LNCaP clone FGC (cell line): ENCODE data around the gene EVC.

Experiments used
- DNase-seq: peaks from one replicate; pipeline ENCODE4 v3.0.0-alpha.2; 2011; ENCODE audit warnings: low read depth
- H3K4me3 ChIP-seq: 2 replicates; pipeline ENCODE4 v1.5.1; 2011; ENCODE audit warnings: mild to moderate bottlenecking, low read depth, low read length, control low read depth
- TF ChIP-seq, protein P1 (sequence below): IDR thresholded peaks from 2 replicates; pipeline ENCODE4 v1.5.1; 2012; ENCODE audit warnings: mild to moderate bottlenecking; ENCODE audit not compliant: control insufficient read depth, insufficient read depth; ENCODE audit errors: extremely low read depth

EVC gene

DNA sequence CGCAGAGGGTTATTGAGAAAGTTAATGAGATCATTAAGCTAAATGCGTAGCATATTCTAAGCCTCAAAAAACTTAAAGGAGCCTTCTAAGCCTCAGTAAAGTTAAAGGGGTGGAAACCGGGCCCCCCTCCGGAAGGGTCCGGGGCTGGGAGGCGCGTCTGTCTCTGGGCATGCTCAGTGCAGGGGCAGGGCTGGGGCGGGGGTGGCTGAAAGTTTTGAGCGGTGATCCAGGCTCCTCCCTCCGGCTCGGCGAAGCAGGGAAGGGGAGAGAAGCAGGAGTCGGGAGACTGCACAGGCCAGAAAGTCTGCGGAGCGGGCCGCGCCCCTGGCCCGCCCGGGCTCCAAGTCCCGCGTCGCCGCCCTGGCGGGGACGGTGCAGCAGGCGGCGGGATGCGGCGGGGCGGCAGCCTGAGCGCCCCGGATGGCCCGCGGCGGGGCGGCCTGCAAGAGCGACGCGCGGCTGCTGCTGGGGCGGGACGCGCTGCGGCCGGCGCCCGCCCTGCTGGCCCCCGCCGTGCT lies at the start of gene EVC:
Gene EVC, plus strand, starts transcription at position 241 of the 518 bp plus-strand sequence. Its CDS starts 180 bp downstream, at position 421.
- peak within 1 kb of the TSS; percentile 60 for H3K4me3 ChIP-seq
- no peak for DNase-seq
- TF ChIP-seq, protein P1, sequence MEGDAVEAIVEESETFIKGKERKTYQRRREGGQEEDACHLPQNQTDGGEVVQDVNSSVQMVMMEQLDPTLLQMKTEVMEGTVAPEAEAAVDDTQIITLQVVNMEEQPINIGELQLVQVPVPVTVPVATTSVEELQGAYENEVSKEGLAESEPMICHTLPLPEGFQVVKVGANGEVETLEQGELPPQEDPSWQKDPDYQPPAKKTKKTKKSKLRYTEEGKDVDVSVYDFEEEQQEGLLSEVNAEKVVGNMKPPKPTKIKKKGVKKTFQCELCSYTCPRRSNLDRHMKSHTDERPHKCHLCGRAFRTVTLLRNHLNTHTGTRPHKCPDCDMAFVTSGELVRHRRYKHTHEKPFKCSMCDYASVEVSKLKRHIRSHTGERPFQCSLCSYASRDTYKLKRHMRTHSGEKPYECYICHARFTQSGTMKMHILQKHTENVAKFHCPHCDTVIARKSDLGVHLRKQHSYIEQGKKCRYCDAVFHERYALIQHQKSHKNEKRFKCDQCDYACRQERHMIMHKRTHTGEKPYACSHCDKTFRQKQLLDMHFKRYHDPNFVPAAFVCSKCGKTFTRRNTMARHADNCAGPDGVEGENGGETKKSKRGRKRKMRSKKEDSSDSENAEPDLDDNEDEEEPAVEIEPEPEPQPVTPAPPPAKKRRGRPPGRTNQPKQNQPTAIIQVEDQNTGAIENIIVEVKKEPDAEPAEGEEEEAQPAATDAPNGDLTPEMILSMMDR = no peak

DNA sequence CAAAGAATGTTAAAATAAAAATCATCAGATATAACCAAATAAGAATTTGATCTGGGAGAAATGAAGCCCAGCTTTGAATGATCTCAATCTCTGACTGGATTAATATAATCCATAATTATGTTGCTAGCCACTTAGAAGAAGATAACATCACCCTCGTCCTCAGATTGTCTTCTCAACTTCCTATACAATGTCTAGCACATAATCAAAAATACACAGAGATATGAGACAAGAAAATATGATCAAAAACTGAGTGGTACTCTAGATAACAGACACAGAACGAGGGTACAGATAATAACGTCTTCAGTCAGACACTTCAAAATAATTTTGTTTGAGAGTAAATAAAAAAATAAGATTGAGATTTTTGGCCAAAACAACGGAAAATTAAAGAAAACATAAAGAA lies 49.8 kb upstream of the EVC start:
- DNase-seq = no peak
- TF ChIP-seq, protein P1 = no peak
- H3K4me3 ChIP-seq = no peak overlapping the region

DNA sequence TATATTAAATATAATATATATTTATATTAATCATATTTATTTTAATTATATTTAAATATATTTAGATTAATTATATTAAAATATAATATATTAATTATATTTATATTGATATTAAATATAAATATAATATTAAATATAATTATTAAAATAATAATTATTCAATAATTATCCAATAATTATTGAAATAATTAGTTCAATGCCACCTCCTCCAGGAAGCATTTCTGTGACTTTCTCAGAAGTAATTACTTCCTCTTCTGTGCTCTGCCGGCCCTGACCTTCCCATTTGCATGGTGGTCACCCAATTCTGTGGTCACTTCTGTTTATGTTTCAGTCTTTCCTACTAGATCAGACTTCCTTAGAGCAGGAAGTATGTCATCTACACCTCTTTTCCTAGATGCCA lies 48.4 kb upstream of the EVC start:
- TF ChIP-seq, protein P1 = no peak
- DNase-seq = no peak
- H3K4me3 ChIP-seq = no peak overlapping the region

GRCh38 chr4:5664778-5665177 lies 46.2 kb upstream of the EVC start:
- TF ChIP-seq, protein P1 = no peak
- no peak overlapping the region for H3K4me3 ChIP-seq
- no peak for DNase-seq

DNA sequence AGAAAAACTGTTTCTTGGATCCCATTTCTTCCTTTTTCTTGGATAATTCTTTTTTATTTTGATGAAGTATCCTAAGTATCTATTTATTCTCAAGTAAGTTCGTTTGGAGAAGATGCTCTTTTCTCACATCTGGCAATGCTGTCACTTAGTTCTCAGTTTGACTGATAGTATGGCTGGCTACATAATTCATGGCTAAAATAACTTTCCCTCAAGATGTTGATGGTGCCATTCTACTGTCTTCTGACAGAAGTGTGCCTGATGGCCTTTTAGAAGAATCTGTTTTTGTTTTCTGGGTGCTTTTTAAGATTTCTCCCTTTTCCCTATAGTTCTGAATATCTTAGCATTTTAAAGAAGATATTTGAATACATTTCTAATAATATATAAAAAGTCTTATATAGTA lies 44.3 kb upstream of the EVC start:
- no peak for DNase-seq
- TF ChIP-seq, protein P1 = no peak
- no peak overlapping the region for H3K4me3 ChIP-seq

DNA sequence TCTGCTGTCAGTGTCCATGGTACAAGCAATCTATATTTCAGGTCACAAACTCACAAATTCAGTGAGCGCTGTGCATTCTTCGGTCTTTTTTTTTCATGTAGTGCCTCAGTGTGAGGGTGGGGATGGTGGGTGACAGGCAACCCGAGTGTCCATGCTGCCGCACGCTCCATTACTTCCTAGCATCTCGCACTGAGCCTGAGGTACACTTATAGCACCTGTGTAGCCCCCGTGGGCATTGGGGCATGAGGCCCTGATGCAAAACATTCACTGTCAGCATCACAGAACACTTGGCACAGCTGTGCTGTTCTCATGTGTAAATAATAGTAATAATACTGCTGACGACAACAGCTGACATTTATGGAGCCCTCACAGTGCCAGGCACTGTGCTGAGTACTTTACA lies 34.2 kb upstream of the EVC start:
- TF ChIP-seq, protein P1 = no peak
- no peak for DNase-seq
- H3K4me3 ChIP-seq = no peak overlapping the region

GRCh38 chr4:5678977-5679376 lies 32.0 kb upstream of the EVC start:
- no peak for DNase-seq
- TF ChIP-seq, protein P1 = no peak
- H3K4me3 ChIP-seq = no peak overlapping the region
